Measurements from ENCODE around the gene MCM9. TPM values are rescaled to one million over a fixed set of nuclear protein-coding genes. Genes with fewer than 3 reads are reported as not detected.
"Not testable (repeated sequence)": the region's sequence is repeated elsewhere in the genome, so short reads cannot be mapped to it uniquely, and the experiment has no call there.

Gene MCM9
- polyA plus RNA-seq, 4 donors = 3.1 to 18.9 (median 4.4) TPM

DNA sequence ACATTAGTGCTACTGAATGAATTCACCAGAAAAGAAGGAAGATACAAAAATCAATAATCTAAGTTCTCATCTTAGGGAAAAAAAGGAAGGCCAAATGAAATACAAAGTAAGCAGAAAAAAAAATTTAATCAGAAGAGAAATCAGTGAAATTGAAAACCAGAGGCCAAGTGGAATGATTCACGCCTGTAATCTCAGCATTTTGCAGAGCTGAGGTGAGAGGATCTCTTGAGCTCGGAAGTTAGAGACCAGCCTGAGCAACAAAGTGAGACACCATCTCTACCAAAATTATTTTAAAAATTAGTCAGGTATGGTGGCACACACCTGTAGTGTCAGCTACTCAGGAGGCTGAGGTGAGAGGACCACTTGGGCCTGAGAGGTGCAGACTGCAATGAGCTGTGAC, 62.2 kb downstream of the MCM9 start:
- FAIRE-seq (no peak), DNase-seq (no peak)
- Histone ChIP-seq H3K36me3 (ENCODE audit: control insufficient read depth in 3 of 3, insufficient read depth in 2 of 3, low read depth in 1 of 3, low read length in 3 of 3) (peaks cover 0 to 5% (median 0%) of the 10 kb centered on the region in 3 donors), H3K4me3 (ENCODE audit: low read depth in 1 of 3, low read length in 3 of 3) (no peak overlapping the region), H3K27me3 (ENCODE audit: control insufficient read depth in 3 of 3, insufficient read depth in 3 of 3, low read length in 3 of 3) (no peaks in the 10 kb centered on the region), H3K27ac (ENCODE audit: low read depth in 1 of 3, low read length in 2 of 3) (no peak overlapping the region), H3K9me3 (ENCODE audit: control insufficient read depth in 2 of 2, insufficient read depth in 1 of 2, low read depth in 1 of 2, low read length in 1 of 2) (peaks cover 0 to 6% of the 10 kb centered on the region in 2 donors), H3K4me1 (ENCODE audit: control insufficient read depth in 3 of 3, insufficient read depth in 2 of 3, low read depth in 1 of 3, low read length in 2 of 3) (no peaks in the 10 kb centered on the region)
- 87 to 90% (median 90%) methylated on average over 2 of the region's 2 CpGs for WGBS, 3 donors

- H3K9me3 ChIP-seq (ENCODE audit: control insufficient read depth in 2 of 2, insufficient read depth in 1 of 2, low read depth in 1 of 2, low read length in 1 of 2) = peaks cover 0 to 6% of the 10 kb centered on the region in 2 donors
- H3K4me1 ChIP-seq (ENCODE audit: control insufficient read depth in 3 of 3, insufficient read depth in 2 of 3, low read depth in 1 of 3, low read length in 2 of 3) = no peaks in the 10 kb centered on the region
- no peak for DNase-seq
- peaks cover 0 to 5% (median 0%) of the 10 kb centered on the region in 3 donors for H3K36me3 ChIP-seq (ENCODE audit: control insufficient read depth in 3 of 3, insufficient read depth in 2 of 3, low read depth in 1 of 3, low read length in 3 of 3)
- H3K4me3 ChIP-seq (ENCODE audit: low read depth in 1 of 3, low read length in 3 of 3) = no peak overlapping the region
- H3K27ac ChIP-seq (ENCODE audit: low read depth in 1 of 3, low read length in 2 of 3) = no peak overlapping the region
- FAIRE-seq = no peak
- H3K27me3 ChIP-seq (ENCODE audit: control insufficient read depth in 3 of 3, insufficient read depth in 3 of 3, low read length in 3 of 3) = no peaks in the 10 kb centered on the region
Observed at GRCh38 chr6:118872318-118872717, 62.6 kb downstream of the MCM9 start.

GRCh38 chr6:118871331-118871730, 63.6 kb downstream of the MCM9 start:
- no peak for DNase-seq
- WGBS, 3 donors = 91 to 97% (median 92%) methylated on average over 5 of the region's 5 CpGs
- FAIRE-seq = no peak
- H3K27ac ChIP-seq (ENCODE audit: low read depth in 1 of 3, low read length in 2 of 3) = no peak overlapping the region
- no peak overlapping the region for H3K4me3 ChIP-seq (ENCODE audit: low read depth in 1 of 3, low read length in 3 of 3)
- H3K9me3 ChIP-seq (ENCODE audit: control insufficient read depth in 2 of 2, insufficient read depth in 1 of 2, low read depth in 1 of 2, low read length in 1 of 2) = peaks cover 0 to 6% of the 10 kb centered on the region in 2 donors
- H3K4me1 ChIP-seq (ENCODE audit: control insufficient read depth in 3 of 3, insufficient read depth in 2 of 3, low read depth in 1 of 3, low read length in 2 of 3) = no peaks in the 10 kb centered on the region
- no peaks in the 10 kb centered on the region for H3K27me3 ChIP-seq (ENCODE audit: control insufficient read depth in 3 of 3, insufficient read depth in 3 of 3, low read length in 3 of 3)
- H3K36me3 ChIP-seq (ENCODE audit: control insufficient read depth in 3 of 3, insufficient read depth in 2 of 3, low read depth in 1 of 3, low read length in 3 of 3) = peaks cover 0 to 5% (median 0%) of the 10 kb centered on the region in 3 donors

GRCh38 chr6:118869894-118870589, 64.9 kb downstream of the MCM9 start:
- peaks cover 0 to 5% (median 0%) of the 10 kb centered on the region in 3 donors for H3K36me3 ChIP-seq (ENCODE audit: control insufficient read depth in 3 of 3, insufficient read depth in 2 of 3, low read depth in 1 of 3, low read length in 3 of 3)
- H3K27ac ChIP-seq (ENCODE audit: low read depth in 1 of 3, low read length in 2 of 3) = no peak overlapping the region
- WGBS, 3 donors = 91 to 96% (median 94%) methylated on average over 2 of the region's 2 CpGs
- FAIRE-seq (peak; percentile 73), DNase-seq (no peak)
- H3K4me3 ChIP-seq (ENCODE audit: low read depth in 1 of 3, low read length in 3 of 3) = no peak overlapping the region
- peaks cover 0 to 4% (median 0%) of the 10 kb centered on the region in 3 donors for H3K4me1 ChIP-seq (ENCODE audit: control insufficient read depth in 3 of 3, insufficient read depth in 2 of 3, low read depth in 1 of 3, low read length in 2 of 3)
- H3K9me3 ChIP-seq (ENCODE audit: control insufficient read depth in 2 of 2, insufficient read depth in 1 of 2, low read depth in 1 of 2, low read length in 1 of 2) = peaks cover 0 to 7% of the 10 kb centered on the region in 2 donors
- H3K27me3 ChIP-seq (ENCODE audit: control insufficient read depth in 3 of 3, insufficient read depth in 3 of 3, low read length in 3 of 3) = no peaks in the 10 kb centered on the region

GRCh38 chr6:118869350-118869749, 65.6 kb downstream of the MCM9 start:
- peaks cover 0 to 7% of the 10 kb centered on the region in 2 donors for H3K9me3 ChIP-seq (ENCODE audit: control insufficient read depth in 2 of 2, insufficient read depth in 1 of 2, low read depth in 1 of 2, low read length in 1 of 2)
- H3K27ac ChIP-seq (ENCODE audit: low read depth in 1 of 3, low read length in 2 of 3) = no peak overlapping the region
- WGBS, 3 donors = 87 to 95% (median 88%) methylated on average over 2 of the region's 2 CpGs
- FAIRE-seq (no peak), DNase-seq (no peak)
- H3K36me3 ChIP-seq (ENCODE audit: control insufficient read depth in 3 of 3, insufficient read depth in 2 of 3, low read depth in 1 of 3, low read length in 3 of 3) = peaks cover 0 to 5% (median 0%) of the 10 kb centered on the region in 3 donors
- no peak overlapping the region for H3K4me3 ChIP-seq (ENCODE audit: low read depth in 1 of 3, low read length in 3 of 3)
- H3K27me3 ChIP-seq (ENCODE audit: control insufficient read depth in 3 of 3, insufficient read depth in 3 of 3, low read length in 3 of 3) = no peaks in the 10 kb centered on the region
- H3K4me1 ChIP-seq (ENCODE audit: control insufficient read depth in 3 of 3, insufficient read depth in 2 of 3, low read depth in 1 of 3, low read length in 2 of 3) = peaks cover 0 to 9% (median 0%) of the 10 kb centered on the region in 3 donors

- not testable (repeated sequence) for FAIRE-seq
Observed at GRCh38 chr6:118868901-118869300, 66.1 kb downstream of the MCM9 start.

DNA sequence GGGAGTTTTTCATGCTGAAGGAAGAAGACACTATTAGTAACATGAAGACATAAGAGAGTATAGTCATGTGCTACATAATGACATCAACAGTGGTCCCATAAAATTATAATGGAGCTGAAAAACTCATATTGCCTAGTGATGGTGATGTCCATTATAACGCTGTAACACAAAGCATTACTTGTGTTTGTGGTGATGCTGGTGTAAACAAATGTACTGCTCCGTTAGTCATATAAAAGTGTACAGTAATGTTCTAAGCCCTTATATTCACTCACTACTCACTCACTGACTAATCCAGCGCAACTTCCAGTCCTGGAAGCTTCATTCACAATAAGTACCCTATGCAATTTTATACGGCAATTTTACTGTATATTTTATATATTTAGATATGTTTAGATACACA, 67.8 kb downstream of the MCM9 start:
- Histone ChIP-seq H3K27me3 (ENCODE audit: control insufficient read depth in 3 of 3, insufficient read depth in 3 of 3, low read length in 3 of 3) (no peaks in the 10 kb centered on the region), H3K27ac (ENCODE audit: low read depth in 1 of 3, low read length in 2 of 3) (no peak overlapping the region), H3K9me3 (ENCODE audit: control insufficient read depth in 2 of 2, insufficient read depth in 1 of 2, low read depth in 1 of 2, low read length in 1 of 2) (peaks cover 0 to 12% of the 10 kb centered on the region in 2 donors), H3K36me3 (ENCODE audit: control insufficient read depth in 3 of 3, insufficient read depth in 2 of 3, low read depth in 1 of 3, low read length in 3 of 3) (peaks cover 0 to 9% (median 0%) of the 10 kb centered on the region in 3 donors), H3K4me1 (ENCODE audit: control insufficient read depth in 3 of 3, insufficient read depth in 2 of 3, low read depth in 1 of 3, low read length in 2 of 3) (peaks cover 0 to 9% (median 0%) of the 10 kb centered on the region in 3 donors), H3K4me3 (ENCODE audit: low read depth in 1 of 3, low read length in 3 of 3) (no peak overlapping the region)
- no peak for DNase-seq
- no peak for FAIRE-seq
- 98 to 99% (median 98%) methylated on average over 4 of the region's 4 CpGs for WGBS, 3 donors

More at GRCh38 chr6:118868901-118869300, 66.1 kb downstream of the MCM9 start:
- DNase-seq; H3K4me3 ChIP-seq (ENCODE audit: low read depth in 1 of 3, low read length in 3 of 3); H3K27me3 ChIP-seq (ENCODE audit: control insufficient read depth in 3 of 3, insufficient read depth in 3 of 3, low read length in 3 of 3); H3K9me3 ChIP-seq (ENCODE audit: control insufficient read depth in 2 of 2, insufficient read depth in 1 of 2, low read depth in 1 of 2, low read length in 1 of 2); H3K27ac ChIP-seq (ENCODE audit: low read depth in 1 of 3, low read length in 2 of 3); H3K36me3 ChIP-seq (ENCODE audit: control insufficient read depth in 3 of 3, insufficient read depth in 2 of 3, low read depth in 1 of 3, low read length in 3 of 3); H3K4me1 ChIP-seq (ENCODE audit: control insufficient read depth in 3 of 3, insufficient read depth in 2 of 3, low read depth in 1 of 3, low read length in 2 of 3): not testable (repeated sequence)
- 80 to 94% (median 94%) methylated on average over 2 of the region's 2 CpGs for WGBS, 3 donors

DNA sequence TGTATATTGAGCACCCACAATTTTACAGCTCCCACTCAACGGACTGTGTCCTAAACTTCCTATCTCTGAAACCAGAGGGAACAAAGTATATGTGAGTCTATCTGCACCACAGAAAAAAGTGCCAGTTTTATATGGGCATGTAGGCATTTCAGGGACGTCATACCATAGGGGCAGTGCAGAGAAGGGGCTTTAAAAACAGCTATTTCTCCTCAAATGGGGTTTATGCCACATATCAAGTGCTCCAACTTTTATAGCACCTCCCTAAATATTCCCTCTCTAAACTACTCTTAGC, 69.9 kb downstream of the MCM9 start:
- DNase-seq (no peak), FAIRE-seq (no peak)
- WGBS, 3 donors = 32 to 44% (median 35%) methylated on average over 2 of the region's 2 CpGs
- no peak overlapping the region for H3K27ac ChIP-seq (ENCODE audit: low read depth in 1 of 3, low read length in 2 of 3)
- H3K9me3 ChIP-seq (ENCODE audit: control insufficient read depth in 2 of 2, insufficient read depth in 1 of 2, low read depth in 1 of 2, low read length in 1 of 2) = peaks cover 0 to 27% of the 10 kb centered on the region in 2 donors
- H3K36me3 ChIP-seq (ENCODE audit: control insufficient read depth in 3 of 3, insufficient read depth in 2 of 3, low read depth in 1 of 3, low read length in 3 of 3) = peaks cover 0 to 21% (median 0%) of the 10 kb centered on the region in 3 donors
- H3K4me3 ChIP-seq (ENCODE audit: low read depth in 1 of 3, low read length in 3 of 3) = no peak overlapping the region
- peaks cover 0 to 9% (median 0%) of the 10 kb centered on the region in 3 donors for H3K4me1 ChIP-seq (ENCODE audit: control insufficient read depth in 3 of 3, insufficient read depth in 2 of 3, low read depth in 1 of 3, low read length in 2 of 3)
- H3K27me3 ChIP-seq (ENCODE audit: control insufficient read depth in 3 of 3, insufficient read depth in 3 of 3, low read length in 3 of 3) = no peaks in the 10 kb centered on the region
